Skeletal muscle satellite cell (primary cell): ENCODE results near the gene MRPS21.
"Not testable (repeated sequence)": the region's sequence is repeated elsewhere in the genome, so short reads cannot be mapped to it uniquely, and the experiment has no call there.

ENCODE experiments used
- H3K27me3 ChIP-seq: 2 replicates; pipeline ENCODE4 v1.7.0; 2013; ENCODE audit warnings: low read length; ENCODE audit not compliant: control insufficient read depth, insufficient read depth
- H3K36me3 ChIP-seq: 2 replicates; pipeline ENCODE4 v1.7.0; 2013; ENCODE audit warnings: mild to moderate bottlenecking, control low read depth, low read length; ENCODE audit not compliant: insufficient read depth
- H3K4me1 ChIP-seq: 2 replicates; pipeline ENCODE4 v1.7.0; 2013; ENCODE audit warnings: low read length; ENCODE audit not compliant: control insufficient read depth, insufficient read depth
- H3K4me2 ChIP-seq: 2 replicates; pipeline ENCODE4 v1.7.0; 2013; ENCODE audit warnings: mild to moderate bottlenecking, low read length
- H3K4me3 ChIP-seq: 2 replicates; pipeline ENCODE4 v1.7.0; 2013; ENCODE audit warnings: low read length
- H3K9ac ChIP-seq: 2 replicates; pipeline ENCODE4 v1.7.0; 2013; ENCODE audit warnings: mild to moderate bottlenecking, low read depth, low read length, moderate library complexity
- H3K9me3 ChIP-seq: replicated peaks from 2 replicates; pipeline ENCODE4 v1.7.0; 2013; ENCODE audit warnings: mild to moderate bottlenecking, control low read depth, low read length

Gene MRPS21

DNA sequence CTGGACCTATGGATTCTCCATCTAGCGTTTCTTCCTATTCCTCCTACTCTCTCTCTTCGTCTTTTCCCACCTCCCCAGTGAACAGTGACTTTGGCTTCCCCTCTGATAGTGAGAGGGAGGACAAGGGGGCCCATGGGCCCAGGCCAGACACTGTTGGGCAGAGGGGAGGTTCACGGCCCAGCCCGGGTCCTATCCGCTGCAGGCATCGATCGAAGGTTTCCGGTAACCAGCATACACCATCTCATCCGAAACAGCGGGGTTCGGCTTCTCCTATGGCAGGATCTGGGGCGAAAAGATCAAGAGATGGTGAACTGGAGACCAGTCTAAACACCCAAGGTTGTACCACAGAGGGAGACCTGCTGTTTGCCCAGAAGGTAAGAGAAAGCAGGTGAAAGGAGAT, 10.4 kb upstream of the MRPS21 start:
- no peaks in the 10 kb centered on the region for H3K36me3 ChIP-seq
- no peak overlapping the region for H3K4me3 ChIP-seq
- no peaks in the 10 kb centered on the region for H3K9me3 ChIP-seq
- no peak overlapping the region for H3K9ac ChIP-seq
- peaks cover 18% of the 10 kb centered on the region for H3K4me1 ChIP-seq
- no peaks in the 10 kb centered on the region for H3K27me3 ChIP-seq
- peak overlapping the region; percentile 84 for H3K4me2 ChIP-seq

GRCh38 chr1:150288382-150288781, 5.3 kb upstream of the MRPS21 start:
- no peaks in the 10 kb centered on the region for H3K36me3 ChIP-seq
- peaks cover 3% of the 10 kb centered on the region for H3K4me1 ChIP-seq
- no peaks in the 10 kb centered on the region for H3K27me3 ChIP-seq

GRCh38 chr1:150288822-150289221, 4.8 kb upstream of the MRPS21 start:
- Histone ChIP-seq H3K4me2 (no peak overlapping the region), H3K4me3 (no peak overlapping the region), H3K9me3 (no peaks in the 10 kb centered on the region), H3K27me3 (no peaks in the 10 kb centered on the region), H3K36me3 (no peaks in the 10 kb centered on the region), H3K9ac (no peak overlapping the region), H3K4me1 (peaks cover 5% of the 10 kb centered on the region)

More at GRCh38 chr1:150288382-150288781, 5.3 kb upstream of the MRPS21 start:
- Histone ChIP-seq H3K9me3 (no peaks in the 10 kb centered on the region), H3K9ac (no peak overlapping the region), H3K4me3 (no peak overlapping the region), H3K4me2 (no peak overlapping the region)

GRCh38 chr1:150295476-150295875, 1.8 kb downstream of the MRPS21 start:
- Histone ChIP-seq H3K4me3 (no peak overlapping the region), H3K9me3 (no peaks in the 10 kb centered on the region), H3K36me3 (peaks cover 17% of the 10 kb centered on the region), H3K27me3 (no peaks in the 10 kb centered on the region), H3K9ac (no peak overlapping the region), H3K4me1 (peaks cover 9% of the 10 kb centered on the region), H3K4me2 (peak overlapping the region; percentile 5)

DNA sequence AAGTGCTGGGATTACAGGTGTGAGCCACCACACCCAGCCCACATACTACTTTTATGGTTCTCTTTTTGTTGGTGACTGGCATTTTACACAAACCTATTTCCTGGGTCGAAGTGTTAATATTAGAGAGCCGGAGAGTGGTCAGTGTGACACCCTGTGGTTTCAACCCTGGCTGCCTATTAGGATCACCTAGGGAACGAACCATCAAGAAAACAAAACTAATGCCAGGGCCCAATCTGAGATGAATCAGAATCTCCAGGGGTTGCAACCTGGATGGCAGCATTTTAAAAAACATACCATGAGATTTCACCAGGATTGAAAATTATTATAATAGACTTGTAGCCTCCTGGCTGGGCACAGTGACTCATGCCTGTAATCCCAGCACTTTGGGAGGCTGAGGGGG, 6.1 kb downstream of the MRPS21 start:
- H3K4me1 ChIP-seq = peaks cover 4% of the 10 kb centered on the region
- H3K4me2 ChIP-seq = no peak overlapping the region
- no peaks in the 10 kb centered on the region for H3K9me3 ChIP-seq
- H3K4me3 ChIP-seq = no peak overlapping the region
- no peak overlapping the region for H3K9ac ChIP-seq
- no peaks in the 10 kb centered on the region for H3K27me3 ChIP-seq
- H3K36me3 ChIP-seq = peaks cover 39% of the 10 kb centered on the region

- Histone ChIP-seq H3K4me1 (no peaks in the 10 kb centered on the region), H3K27me3 (no peaks in the 10 kb centered on the region), H3K9ac (no peak overlapping the region), H3K4me2 (no peak overlapping the region), H3K36me3 (peaks cover 28% of the 10 kb centered on the region), H3K4me3 (no peak overlapping the region), H3K9me3 (no peaks in the 10 kb centered on the region)
Observed at GRCh38 chr1:150302338-150302737, 8.7 kb downstream of the MRPS21 start.

GRCh38 chr1:150302902-150303301, 9.2 kb downstream of the MRPS21 start:
- Histone ChIP-seq H3K4me3 (no peak overlapping the region), H3K4me1 (no peaks in the 10 kb centered on the region), H3K9ac (no peak overlapping the region), H3K27me3 (no peaks in the 10 kb centered on the region), H3K36me3 (peaks cover 33% of the 10 kb centered on the region), H3K9me3 (no peaks in the 10 kb centered on the region), H3K4me2 (no peak overlapping the region)

GRCh38 chr1:150308585-150308984, 14.9 kb downstream of the MRPS21 start:
- H3K36me3 ChIP-seq = peaks cover 13% of the 10 kb centered on the region
- not testable (repeated sequence) for H3K4me3 ChIP-seq, H3K9me3 ChIP-seq, H3K9ac ChIP-seq, H3K4me2 ChIP-seq, H3K27me3 ChIP-seq, H3K4me1 ChIP-seq

DNA sequence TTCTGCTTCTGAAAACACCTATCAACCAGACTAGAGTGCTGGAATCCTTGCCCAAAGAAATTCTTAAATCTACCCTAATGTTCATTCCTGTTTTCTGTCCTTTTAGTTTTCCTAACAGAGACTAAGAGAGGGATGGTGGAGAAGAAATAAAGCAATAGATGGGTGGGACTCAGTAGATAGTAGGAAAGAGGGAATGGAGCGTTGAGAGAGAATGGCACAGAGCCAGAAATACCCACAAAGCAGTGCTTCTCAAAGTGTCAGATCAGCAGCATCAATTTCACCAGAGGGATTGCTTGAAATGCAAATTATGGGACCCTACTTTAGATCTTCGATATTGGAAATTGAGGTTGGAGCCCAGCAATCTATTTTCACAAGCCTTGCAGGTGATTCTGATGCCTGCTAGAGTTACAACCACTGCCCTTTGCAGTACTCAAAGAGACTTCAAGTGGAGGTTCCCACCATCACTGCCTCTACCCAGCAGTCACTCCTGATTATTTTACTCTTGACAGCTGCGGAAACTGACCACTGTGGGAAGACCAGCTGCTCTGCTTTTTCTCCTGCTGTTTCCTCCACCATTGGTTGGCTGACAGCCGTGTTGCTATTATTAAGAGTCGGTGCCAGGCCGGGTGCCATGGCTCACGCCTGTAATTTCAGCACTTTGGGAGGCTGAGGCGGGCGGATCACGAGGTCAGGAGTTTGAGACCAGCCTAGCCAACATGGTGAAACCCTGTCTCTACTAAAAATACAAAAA, 16.3 kb downstream of the MRPS21 start:
- no peak overlapping the region for H3K4me2 ChIP-seq
- H3K4me1 ChIP-seq = no peaks in the 10 kb centered on the region
- H3K27me3 ChIP-seq = no peaks in the 10 kb centered on the region
- no peak overlapping the region for H3K4me3 ChIP-seq
- H3K36me3 ChIP-seq = peaks cover 11% of the 10 kb centered on the region
- H3K9me3 ChIP-seq = no peaks in the 10 kb centered on the region
- no peak overlapping the region for H3K9ac ChIP-seq

DNA sequence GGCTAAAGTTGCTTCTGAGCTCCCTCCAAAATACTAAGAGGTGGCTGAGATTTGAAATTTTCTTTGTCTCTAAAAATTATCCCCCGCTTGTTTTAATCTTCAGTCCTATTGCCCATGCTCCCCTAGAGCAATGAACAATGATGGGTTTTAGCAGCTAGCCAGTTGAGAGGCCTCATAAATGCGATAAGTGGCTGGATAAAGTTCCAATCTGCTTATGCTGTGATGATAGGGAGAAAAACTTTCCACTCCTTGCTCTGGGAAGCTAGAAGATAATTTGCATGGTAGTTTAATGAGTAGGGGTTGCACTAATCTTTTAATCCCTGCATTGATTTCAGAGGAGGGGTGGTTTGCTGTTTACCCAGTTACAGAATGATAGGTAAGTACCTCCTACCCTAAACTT, 18.1 kb downstream of the MRPS21 start:
- H3K4me3 ChIP-seq = no peak overlapping the region
- H3K36me3 ChIP-seq = peaks cover 11% of the 10 kb centered on the region
- no peak overlapping the region for H3K4me2 ChIP-seq
- no peak overlapping the region for H3K9ac ChIP-seq
- no peaks in the 10 kb centered on the region for H3K4me1 ChIP-seq
- H3K27me3 ChIP-seq = no peaks in the 10 kb centered on the region
- H3K9me3 ChIP-seq = no peaks in the 10 kb centered on the region

DNA sequence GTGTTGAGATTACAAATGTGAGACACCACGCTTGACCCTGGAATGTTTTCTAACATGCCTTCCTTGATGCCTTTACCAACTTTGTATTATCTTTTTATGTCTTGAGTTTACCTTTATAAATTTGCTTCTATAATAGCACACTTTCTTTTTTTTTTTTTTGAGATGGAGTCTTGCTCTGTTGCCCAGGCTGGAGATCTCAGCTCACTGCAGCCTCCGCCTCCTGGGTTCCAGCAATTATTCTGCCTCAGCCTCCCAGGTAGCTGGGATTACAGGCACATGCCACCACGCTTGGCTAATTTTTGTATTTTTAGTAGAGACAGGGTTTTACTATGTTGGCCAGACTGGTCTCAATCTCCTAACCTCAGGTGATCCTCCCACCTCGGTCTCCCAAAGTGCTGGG, 21.0 kb downstream of the MRPS21 start:
- not testable (repeated sequence) for H3K4me2 ChIP-seq, H3K9me3 ChIP-seq, H3K4me3 ChIP-seq, H3K4me1 ChIP-seq, H3K27me3 ChIP-seq, H3K9ac ChIP-seq, H3K36me3 ChIP-seq

GRCh38 chr1:150320667-150320978, 27.0 kb downstream of the MRPS21 start:
- H3K9me3 ChIP-seq = no peaks in the 10 kb centered on the region
- peak overlapping the region; percentile 93 for H3K4me3 ChIP-seq
- H3K4me1 ChIP-seq = peaks cover 7% of the 10 kb centered on the region
- no peaks in the 10 kb centered on the region for H3K27me3 ChIP-seq
- peak overlapping the region; percentile 95 for H3K9ac ChIP-seq
- H3K4me2 ChIP-seq = peak overlapping the region; percentile 35
- peaks cover 12% of the 10 kb centered on the region for H3K36me3 ChIP-seq
